Progenitor cell of endocrine pancreas (in vitro differentiated cells): Measurements from ENCODE around the gene MYO5A. TPM values are rescaled to one million over a fixed set of nuclear protein-coding genes. Genes with fewer than 3 reads are reported as not detected.

ENCODE experiments used
- DNase-seq: peaks from one replicate; pipeline ENCODE4 v3.0.0; 2021; ENCODE audit warnings: low spot score; ENCODE audit not compliant: unreplicated experiment
- H3K27ac Mint-ChIP-seq: 2 replicates; pipeline ENCODE4 v1.8.0; 2021; ENCODE audit warnings: mild to moderate bottlenecking, moderate library complexity, mixed read lengths
- H3K27me3 Mint-ChIP-seq: 2 replicates; pipeline ENCODE4 v1.8.0; 2021; ENCODE audit warnings: mixed read lengths
- H3K36me3 Mint-ChIP-seq: 2 replicates; pipeline ENCODE4 v1.8.0; 2022; ENCODE audit warnings: mixed read lengths; ENCODE audit not compliant: insufficient read depth
- H3K4me1 Mint-ChIP-seq: 2 replicates; pipeline ENCODE4 v1.8.0; 2021; ENCODE audit warnings: low read depth, mixed read lengths
- H3K4me3 Mint-ChIP-seq: 2 replicates; pipeline ENCODE4 v1.8.0; 2021; ENCODE audit warnings: low read depth, mild to moderate bottlenecking, moderate library complexity, mixed read lengths
- H3K9me3 Mint-ChIP-seq: 2 replicates; pipeline ENCODE4 v1.8.0; 2021; ENCODE audit warnings: low read depth, mixed read lengths
- total RNA-seq: library from RNA; stranded (reverse); gene quantifications from 2 replicates; pipeline ENCODE4 v1.2.1, GENCODE V29; 2021
- TF ChIP-seq, protein P1 (sequence below): fragments of 200-600 bp; sonication (generic); IDR thresholded peaks from one replicate; pipeline ENCODE4 v1.5.0; 2021; ENCODE audit warnings: antibody characterized with exemption, mild to moderate bottlenecking; ENCODE audit not compliant: unreplicated experiment

MYO5A gene
- total RNA-seq, 1 donor from 2014 or later: 31.0 TPM

DNA sequence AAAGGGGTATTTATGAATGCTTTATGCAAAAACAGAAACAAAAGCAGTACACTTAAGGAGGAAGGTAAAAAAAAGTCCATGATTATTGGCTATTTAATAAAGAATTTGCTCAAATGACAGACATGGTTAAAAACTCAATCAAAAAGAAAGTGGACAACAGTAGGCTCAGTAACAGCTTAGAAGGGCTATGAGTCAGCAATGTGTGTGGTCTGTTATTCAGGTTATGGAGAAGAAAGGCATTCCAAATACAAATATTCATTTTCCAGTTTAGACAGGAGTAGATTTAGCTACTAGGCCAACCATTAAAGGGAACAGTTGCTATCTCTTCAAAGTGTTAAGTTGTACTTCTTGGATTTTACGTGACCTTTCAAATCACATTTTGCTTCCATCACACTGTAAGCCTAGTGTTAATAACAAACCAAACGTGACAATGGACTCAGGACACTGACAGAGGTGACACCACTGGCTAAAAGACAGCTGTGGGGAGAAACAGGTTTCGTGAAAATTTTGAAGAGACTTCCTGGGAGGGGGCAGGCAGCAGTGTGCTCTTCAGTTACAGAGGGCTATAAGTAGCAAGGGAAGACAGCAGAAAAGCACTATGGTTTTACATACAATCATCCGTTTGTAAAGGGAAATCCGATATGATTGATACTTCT is 191.4 kb downstream of the MYO5A start:
- DNase-seq: no peak
- Mint-ChIP-seq H3K36me3 (peaks cover 10% of the 10 kb centered on the region), H3K4me1 (peaks cover 10% of the 10 kb centered on the region), H3K27me3 (no peaks in the 10 kb centered on the region), H3K4me3 (no peak overlapping the region), H3K9me3 (no peaks in the 10 kb centered on the region), H3K27ac (peak overlapping the region; percentile 92)
- TF ChIP-seq, protein P1, sequence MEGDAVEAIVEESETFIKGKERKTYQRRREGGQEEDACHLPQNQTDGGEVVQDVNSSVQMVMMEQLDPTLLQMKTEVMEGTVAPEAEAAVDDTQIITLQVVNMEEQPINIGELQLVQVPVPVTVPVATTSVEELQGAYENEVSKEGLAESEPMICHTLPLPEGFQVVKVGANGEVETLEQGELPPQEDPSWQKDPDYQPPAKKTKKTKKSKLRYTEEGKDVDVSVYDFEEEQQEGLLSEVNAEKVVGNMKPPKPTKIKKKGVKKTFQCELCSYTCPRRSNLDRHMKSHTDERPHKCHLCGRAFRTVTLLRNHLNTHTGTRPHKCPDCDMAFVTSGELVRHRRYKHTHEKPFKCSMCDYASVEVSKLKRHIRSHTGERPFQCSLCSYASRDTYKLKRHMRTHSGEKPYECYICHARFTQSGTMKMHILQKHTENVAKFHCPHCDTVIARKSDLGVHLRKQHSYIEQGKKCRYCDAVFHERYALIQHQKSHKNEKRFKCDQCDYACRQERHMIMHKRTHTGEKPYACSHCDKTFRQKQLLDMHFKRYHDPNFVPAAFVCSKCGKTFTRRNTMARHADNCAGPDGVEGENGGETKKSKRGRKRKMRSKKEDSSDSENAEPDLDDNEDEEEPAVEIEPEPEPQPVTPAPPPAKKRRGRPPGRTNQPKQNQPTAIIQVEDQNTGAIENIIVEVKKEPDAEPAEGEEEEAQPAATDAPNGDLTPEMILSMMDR: no peak

DNA sequence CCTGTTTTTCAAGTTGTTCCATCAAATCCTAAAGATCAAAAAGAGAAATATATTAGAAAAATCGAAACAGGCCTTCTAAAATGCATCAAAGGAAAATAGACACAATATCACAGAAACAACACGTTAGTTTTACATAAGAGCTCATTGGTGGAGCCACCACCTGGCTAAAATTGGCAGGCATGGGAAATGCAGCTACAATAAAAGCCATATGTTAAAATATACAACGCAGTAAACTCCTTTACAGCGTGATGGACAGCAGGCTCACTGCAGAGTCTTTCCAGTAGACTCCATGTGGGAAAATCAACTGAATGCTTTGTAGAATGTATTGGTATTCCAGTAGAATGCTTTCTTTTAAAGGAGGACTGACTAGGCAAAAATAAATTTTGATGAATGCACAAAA is 192.2 kb downstream of the MYO5A start:
- peaks cover 10% of the 10 kb centered on the region for H3K36me3 Mint-ChIP-seq
- H3K27me3 Mint-ChIP-seq: no peaks in the 10 kb centered on the region
- H3K4me3 Mint-ChIP-seq: no peak overlapping the region
- H3K9me3 Mint-ChIP-seq: no peaks in the 10 kb centered on the region
- no peak overlapping the region for H3K27ac Mint-ChIP-seq
- TF ChIP-seq, protein P1: no peak
- DNase-seq: no peak
- H3K4me1 Mint-ChIP-seq: peaks cover 10% of the 10 kb centered on the region

DNA sequence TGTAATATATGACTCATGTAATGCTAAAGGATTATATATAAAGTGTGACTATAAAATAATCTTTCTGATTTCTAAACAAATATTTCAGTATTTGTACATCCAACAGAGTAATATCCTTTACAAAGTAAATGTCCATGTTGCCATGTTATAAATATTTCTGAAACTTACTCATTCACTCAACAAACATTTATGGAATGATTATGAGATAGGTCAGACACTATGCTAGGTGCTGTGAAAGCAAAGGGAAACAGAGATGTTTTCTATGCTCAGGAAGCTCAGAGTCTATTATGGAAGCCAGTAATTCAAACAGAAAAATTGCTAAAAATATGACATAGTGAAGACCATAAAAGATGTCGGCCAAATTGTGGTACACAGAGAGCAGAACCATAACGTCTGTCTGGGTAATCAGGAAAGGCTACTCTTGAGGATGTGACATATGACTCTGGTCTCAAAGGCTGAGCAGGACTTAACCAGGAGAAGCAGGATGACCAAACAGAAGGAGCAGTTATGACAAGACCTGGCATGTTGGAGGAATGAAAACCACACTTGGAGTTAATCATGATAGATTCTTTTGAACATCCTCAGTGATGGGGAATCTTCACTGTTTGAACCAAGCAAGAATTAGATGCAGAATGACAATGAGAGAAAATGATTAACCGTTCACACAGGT is 194.1 kb downstream of the MYO5A start:
- H3K27me3 Mint-ChIP-seq: no peaks in the 10 kb centered on the region
- TF ChIP-seq, protein P1: no peak
- H3K36me3 Mint-ChIP-seq: peaks cover 7% of the 10 kb centered on the region
- peaks cover 13% of the 10 kb centered on the region for H3K4me1 Mint-ChIP-seq
- no peaks in the 10 kb centered on the region for H3K9me3 Mint-ChIP-seq
- DNase-seq: no peak
- no peak overlapping the region for H3K27ac Mint-ChIP-seq
- no peak overlapping the region for H3K4me3 Mint-ChIP-seq

DNA sequence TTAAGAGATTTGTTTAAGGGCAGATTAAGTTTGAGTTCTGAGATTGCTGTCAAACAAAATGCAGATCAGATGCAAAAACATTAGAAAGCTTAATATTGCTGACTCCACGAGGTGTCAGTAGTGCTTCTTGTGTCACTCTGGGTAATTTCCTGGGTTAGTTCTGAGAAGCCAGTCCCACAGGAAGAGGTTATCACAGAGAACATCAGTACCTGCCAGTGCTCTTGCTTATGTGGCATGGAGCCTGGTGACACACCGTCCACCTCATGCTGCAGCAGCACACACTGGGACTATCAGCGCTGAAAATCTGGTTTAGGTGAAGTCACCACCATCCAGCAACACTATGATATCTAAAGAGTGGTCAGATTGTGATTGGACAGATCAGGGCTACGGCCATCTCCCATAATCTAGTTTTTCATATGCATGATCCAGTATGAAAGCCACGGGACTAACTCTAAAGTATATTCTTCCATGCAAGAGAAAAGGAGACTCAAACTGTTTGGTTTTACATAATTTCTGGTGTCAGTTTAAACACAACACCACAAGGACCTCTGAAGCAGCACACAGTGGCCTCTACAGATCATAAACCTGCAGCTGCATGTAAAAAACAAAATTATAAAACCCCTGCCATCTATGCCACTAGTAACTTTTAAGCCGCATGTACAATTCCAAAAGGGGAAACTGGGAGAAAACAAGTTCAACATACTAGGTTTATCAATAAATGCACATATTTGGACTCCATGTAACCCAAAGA is 197.0 kb downstream of the MYO5A start:
- TF ChIP-seq, protein P1: peak; percentile 34
- Mint-ChIP-seq H3K4me1 (peaks cover 2% of the 10 kb centered on the region), H3K27me3 (no peaks in the 10 kb centered on the region), H3K27ac (no peak overlapping the region), H3K4me3 (no peak overlapping the region), H3K36me3 (peaks cover 7% of the 10 kb centered on the region), H3K9me3 (no peaks in the 10 kb centered on the region)
- DNase-seq: no peak

DNA sequence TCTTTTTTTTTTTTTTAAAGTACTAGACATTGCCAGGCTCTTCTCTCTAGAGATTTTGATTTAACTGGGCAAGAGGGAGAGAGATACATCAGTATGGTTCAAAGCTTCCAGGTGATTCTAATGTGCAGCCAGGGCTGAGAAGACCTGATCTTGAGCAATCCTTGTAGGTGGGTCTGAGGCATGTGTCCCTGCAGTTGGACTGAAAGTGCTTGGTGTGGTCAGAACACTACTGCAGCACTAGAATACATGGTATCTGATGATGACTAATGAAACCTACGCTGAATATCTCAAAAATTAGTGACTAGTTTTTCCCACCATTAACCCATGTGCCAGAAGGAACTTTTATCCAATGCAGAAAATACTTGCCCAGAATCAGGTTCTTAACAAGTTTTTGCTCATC is 198.7 kb downstream of the MYO5A start:
- Mint-ChIP-seq H3K4me1 (peaks cover 2% of the 10 kb centered on the region), H3K9me3 (no peaks in the 10 kb centered on the region), H3K27me3 (no peaks in the 10 kb centered on the region), H3K36me3 (peaks cover 6% of the 10 kb centered on the region), H3K4me3 (no peak overlapping the region), H3K27ac (no peak overlapping the region)
- DNase-seq: no peak
- TF ChIP-seq, protein P1: no peak
